A549 (cell line): Measurements from ENCODE around the gene TCERG1L.

Source experiments
- CEBPB ChIP-seq, 2 experiments: fragments of >200 bp in 1 of 2; sonication (Bioruptor Twin) in 1 of 2; formaldehyde crosslinking in 1 of 2; IDR thresholded peaks; 2 replicates each; pipeline ENCODE4 v1.6.1; 2012 to 2016
- CTCF ChIP-seq: fragments of >200 bp; sonication (Bioruptor Twin); formaldehyde crosslinking; IDR thresholded peaks from 3 replicates; pipeline ENCODE4 v1.5.1; 2016
- JUN ChIP-seq, 2 experiments: fragments of >200 bp; sonication (Bioruptor Twin); formaldehyde crosslinking; IDR thresholded peaks; 2 replicates in 1 of 2; 3 replicates in 1 of 2; pipeline ENCODE4 v1.6.1; 2016 to 2017
- JUNB ChIP-seq: fragments of >200 bp; sonication (Bioruptor Twin); formaldehyde crosslinking; IDR thresholded peaks from 2 replicates; pipeline ENCODE4 v1.6.1; 2016
- MAX ChIP-seq: IDR thresholded peaks from 2 replicates; pipeline ENCODE4 v1.6.1; 2012
- MAZ ChIP-seq: fragments of 150-350 bp; IDR thresholded peaks from 2 replicates; pipeline ENCODE4 v1.6.1; 2014; ENCODE audit warnings: antibody characterized with exemption, low read depth, low read length, borderline replicate concordance
- PBX3 ChIP-seq: IDR thresholded peaks from 2 replicates; pipeline ENCODE4 v1.6.1; 2012
- POLR2A ChIP-seq: IDR thresholded peaks from 2 replicates; pipeline ENCODE4 v1.6.1; 2012; ENCODE audit warnings: mild to moderate bottlenecking, low read length
- RCOR1 ChIP-seq: fragments of 150-350 bp; IDR thresholded peaks from 2 replicates; pipeline ENCODE4 v1.6.1; 2014; ENCODE audit warnings: antibody characterized with exemption, low read length, low read depth
- RFX5 ChIP-seq: fragments of 450-650 bp; IDR thresholded peaks from 2 replicates; pipeline ENCODE4 v1.7.1; 2014; ENCODE audit warnings: antibody characterized with exemption, mild to moderate bottlenecking, moderate library complexity
- SMC3 ChIP-seq: fragments of >200 bp; sonication (Bioruptor Twin); formaldehyde crosslinking; IDR thresholded peaks from 3 replicates; pipeline ENCODE4 v1.6.1; 2018; ENCODE audit warnings: inconsistent platforms
- ZFP36 ChIP-seq: fragments of 450-650 bp; IDR thresholded peaks from 2 replicates; pipeline ENCODE4 v1.6.1; 2014; ENCODE audit warnings: borderline replicate concordance; ENCODE audit not compliant: partially characterized antibody

GRCh38 chr10:131216681-131217230, 94.8 kb downstream of the TCERG1L start:
- TF ChIP-seq RFX5 (no peak), JUNB (no peak), RCOR1 (no peak), SMC3 (no peak), POLR2A (no peak), CTCF (no peak), MAZ (no peak), JUN (IDR thresholded peaks at IDR 0.05) (no peak), CEBPB (IDR thresholded peaks at IDR 0.05) (no peak), MAX (no peak), ZFP36 (no peak), PBX3 (no peak)
